Activated naive CD8-positive, alpha-beta T cell treated with anti-CD3 and anti-CD28 coated beads for 36 hours (primary cell): Measurements from ENCODE around the gene SNTG2. TPM values are rescaled to one million over a fixed set of nuclear protein-coding genes. Genes with fewer than 3 reads are reported as not detected.

Experiments
- DNase-seq: peaks from one replicate; pipeline ENCODE4 v3.0.0; 2021
- H3K27ac Mint-ChIP-seq: one replicate; pipeline ENCODE4 v1.8.0; 2022; ENCODE audit warnings: mild to moderate bottlenecking, moderate library complexity, mixed read lengths
- H3K27me3 Mint-ChIP-seq: one replicate; pipeline ENCODE4 v1.8.0; 2022; ENCODE audit warnings: mild to moderate bottlenecking, mixed read lengths
- H3K36me3 Mint-ChIP-seq: one replicate; pipeline ENCODE4 v1.8.0; 2021; ENCODE audit warnings: mild to moderate bottlenecking, mixed read lengths
- H3K4me1 Mint-ChIP-seq: one replicate; pipeline ENCODE4 v1.8.0; 2021; ENCODE audit warnings: mixed read lengths
- H3K4me3 Mint-ChIP-seq: one replicate; pipeline ENCODE4 v1.8.0; 2022; ENCODE audit warnings: mild to moderate bottlenecking, moderate library complexity, mixed read lengths
- H3K9me3 Mint-ChIP-seq: one replicate; pipeline ENCODE4 v1.8.0; 2022; ENCODE audit warnings: mixed read lengths
- total RNA-seq, 2 experiments: library from RNA; stranded (reverse); gene quantifications; one replicate each; pipeline ENCODE4 v1.2.3, GENCODE V29; 2021

Gene SNTG2
- total RNA-seq, 2 experiments from 2014 or later: 3.6 to 3.8 TPM

- no peaks in the 10 kb centered on the region for H3K36me3 Mint-ChIP-seq
- H3K27me3 Mint-ChIP-seq: no peaks in the 10 kb centered on the region
- no peak overlapping the region for H3K4me3 Mint-ChIP-seq
- H3K9me3 Mint-ChIP-seq: no peaks in the 10 kb centered on the region
- no peaks in the 10 kb centered on the region for H3K4me1 Mint-ChIP-seq
- DNase-seq: no peak
- no peak overlapping the region for H3K27ac Mint-ChIP-seq
Measured at GRCh38 chr2:920999-921398, 29.6 kb upstream of the SNTG2 start.

DNA sequence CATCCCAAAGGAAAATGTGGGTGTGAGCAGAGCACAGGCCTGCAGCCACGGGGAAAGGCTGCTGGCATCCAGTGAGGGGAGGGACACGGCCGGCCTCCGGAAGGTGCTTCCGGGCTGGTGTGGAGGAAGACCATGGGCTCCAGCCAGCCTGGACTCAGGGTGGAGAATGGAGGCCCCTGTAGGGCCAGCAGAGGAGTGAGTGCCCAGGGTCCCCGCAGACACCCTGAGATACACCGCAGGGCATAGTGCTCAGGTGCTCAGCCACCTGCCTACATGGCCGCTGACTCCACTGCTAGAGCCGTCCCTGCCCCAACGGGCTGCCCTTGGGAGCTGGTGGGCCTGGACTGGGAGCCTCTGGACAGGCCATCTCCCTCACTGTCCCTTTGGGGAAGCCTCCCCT is 28.5 kb upstream of the SNTG2 start:
- Mint-ChIP-seq H3K27ac (no peak overlapping the region), H3K4me3 (no peak overlapping the region), H3K36me3 (no peaks in the 10 kb centered on the region), H3K27me3 (no peaks in the 10 kb centered on the region), H3K4me1 (no peaks in the 10 kb centered on the region), H3K9me3 (no peaks in the 10 kb centered on the region)
- DNase-seq: no peak

DNA sequence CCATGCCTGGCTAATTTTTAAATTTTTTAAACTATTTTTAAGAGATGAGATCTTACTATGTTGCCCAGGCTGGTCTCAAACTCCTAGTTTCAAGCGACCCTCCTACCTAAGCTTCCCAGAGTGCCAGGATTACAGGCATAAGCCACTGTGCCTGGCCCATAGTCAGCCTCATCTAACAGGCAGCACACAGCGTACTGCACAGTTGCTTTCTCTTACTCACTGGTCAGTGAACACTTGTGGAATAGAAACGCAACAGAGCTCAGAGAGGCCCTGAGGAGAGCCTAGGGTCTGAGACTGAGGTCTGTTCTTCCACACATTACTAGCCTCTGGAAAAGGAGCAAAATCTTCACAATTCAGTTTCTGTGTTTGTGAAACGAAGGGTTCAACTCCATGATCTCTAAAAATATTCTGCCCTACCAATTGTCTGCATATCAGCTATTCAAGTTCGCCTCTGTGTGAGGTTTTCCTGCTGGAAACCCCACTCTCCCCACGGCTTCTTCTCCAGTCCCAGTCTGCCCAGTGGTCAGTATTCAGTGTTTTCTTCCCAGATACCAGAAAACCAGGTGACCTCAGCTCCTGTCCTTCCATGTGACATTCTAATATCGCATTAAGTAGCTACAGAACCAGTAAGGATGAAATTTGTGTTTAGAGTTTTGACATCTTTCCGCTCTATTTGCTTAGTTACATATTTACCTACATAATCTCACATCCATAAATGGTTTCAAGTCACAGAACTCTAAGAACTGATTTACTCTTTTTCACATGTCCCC is 26.6 kb upstream of the SNTG2 start:
- Mint-ChIP-seq H3K36me3 (no peaks in the 10 kb centered on the region), H3K27me3 (no peaks in the 10 kb centered on the region), H3K9me3 (no peaks in the 10 kb centered on the region), H3K4me3 (no peak overlapping the region), H3K27ac (no peak overlapping the region), H3K4me1 (no peaks in the 10 kb centered on the region)
- DNase-seq: no peak

DNA sequence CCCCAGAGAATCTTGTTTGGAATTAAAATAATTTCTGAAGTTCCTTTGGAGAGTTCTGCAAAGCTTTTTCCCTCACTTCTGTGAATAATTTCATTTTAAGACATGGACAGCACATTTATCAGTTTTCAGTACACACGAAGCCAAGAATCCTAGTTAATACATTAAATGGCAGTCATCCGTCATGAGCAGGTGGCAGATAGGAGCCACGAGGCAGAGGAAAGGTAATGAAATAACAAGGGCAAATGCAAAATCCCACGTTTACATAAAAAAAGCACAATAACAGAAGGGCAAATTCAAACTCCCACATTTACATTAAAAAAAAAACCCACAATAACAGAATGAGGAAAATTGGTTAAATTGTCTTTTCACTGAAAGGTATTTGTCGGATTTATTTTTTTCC is 25.9 kb upstream of the SNTG2 start:
- Mint-ChIP-seq H3K27me3 (no peaks in the 10 kb centered on the region), H3K36me3 (no peaks in the 10 kb centered on the region), H3K4me3 (no peak overlapping the region), H3K9me3 (no peaks in the 10 kb centered on the region), H3K27ac (no peak overlapping the region), H3K4me1 (no peaks in the 10 kb centered on the region)
- DNase-seq: no peak

- H3K4me3 Mint-ChIP-seq: no peak overlapping the region
- no peaks in the 10 kb centered on the region for H3K9me3 Mint-ChIP-seq
- H3K4me1 Mint-ChIP-seq: no peaks in the 10 kb centered on the region
- no peak overlapping the region for H3K27ac Mint-ChIP-seq
- DNase-seq: no peak
- no peaks in the 10 kb centered on the region for H3K36me3 Mint-ChIP-seq
- no peaks in the 10 kb centered on the region for H3K27me3 Mint-ChIP-seq
Measured at GRCh38 chr2:925309-925708, 25.3 kb upstream of the SNTG2 start.

DNA sequence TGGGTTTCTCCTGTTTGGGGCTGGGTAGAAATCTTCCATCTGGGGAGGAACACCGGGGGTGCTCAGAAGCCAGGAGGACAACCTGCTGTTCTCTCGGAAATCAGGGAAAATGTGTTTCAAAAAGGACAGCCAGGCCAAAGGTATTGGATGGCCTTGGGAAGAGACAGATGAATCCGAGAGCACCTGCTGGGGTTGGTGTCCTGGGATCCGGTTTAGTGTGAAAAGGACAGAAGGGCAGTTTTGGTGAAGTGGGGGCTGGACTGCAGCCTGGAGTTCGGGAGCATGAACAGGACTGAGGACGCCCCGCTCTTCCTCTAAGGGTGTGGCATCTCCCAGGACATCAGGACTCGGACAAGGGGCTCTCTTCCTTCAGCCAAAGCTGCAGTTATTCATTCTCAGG is 24.9 kb upstream of the SNTG2 start:
- H3K27me3 Mint-ChIP-seq: no peaks in the 10 kb centered on the region
- H3K4me1 Mint-ChIP-seq: no peaks in the 10 kb centered on the region
- H3K36me3 Mint-ChIP-seq: no peaks in the 10 kb centered on the region
- no peaks in the 10 kb centered on the region for H3K9me3 Mint-ChIP-seq
- DNase-seq: no peak
- no peak overlapping the region for H3K27ac Mint-ChIP-seq
- no peak overlapping the region for H3K4me3 Mint-ChIP-seq

GRCh38 chr2:926259-926793 is 24.3 kb upstream of the SNTG2 start:
- Mint-ChIP-seq H3K4me1 (no peaks in the 10 kb centered on the region), H3K27ac (no peak overlapping the region), H3K36me3 (no peaks in the 10 kb centered on the region), H3K27me3 (no peaks in the 10 kb centered on the region), H3K9me3 (no peaks in the 10 kb centered on the region), H3K4me3 (no peak overlapping the region)
- no peak for DNase-seq

- no peak for DNase-seq
- Mint-ChIP-seq H3K4me3 (no peak overlapping the region), H3K4me1 (no peaks in the 10 kb centered on the region), H3K36me3 (no peaks in the 10 kb centered on the region), H3K27me3 (no peaks in the 10 kb centered on the region), H3K9me3 (no peaks in the 10 kb centered on the region), H3K27ac (no peak overlapping the region)
Measured at GRCh38 chr2:926896-927295, 23.8 kb upstream of the SNTG2 start.

GRCh38 chr2:929011-929735 is 21.5 kb upstream of the SNTG2 start:
- H3K27me3 Mint-ChIP-seq: no peaks in the 10 kb centered on the region
- no peak overlapping the region for H3K4me3 Mint-ChIP-seq

DNA sequence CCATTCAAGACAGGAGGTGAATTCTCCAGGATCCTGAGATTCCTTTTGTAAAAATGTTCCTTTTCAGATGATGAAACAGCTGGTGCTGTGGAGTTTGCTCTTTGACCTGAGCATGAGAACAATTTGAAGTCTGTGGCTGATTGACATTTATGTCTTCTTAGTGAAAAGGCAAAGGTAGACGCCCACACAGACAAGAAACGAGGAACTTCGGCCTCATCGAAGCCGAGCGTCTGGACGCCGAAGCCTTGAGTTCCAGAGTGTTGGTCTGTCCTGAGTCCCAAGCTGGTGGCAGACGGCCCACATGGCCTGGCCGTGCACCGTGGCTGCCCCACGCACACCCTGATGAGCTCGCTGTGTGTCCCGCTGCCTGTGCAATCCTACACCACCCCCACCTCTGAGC is 20.7 kb upstream of the SNTG2 start:
- H3K27ac Mint-ChIP-seq: no peak overlapping the region
- no peaks in the 10 kb centered on the region for H3K27me3 Mint-ChIP-seq
- no peak for DNase-seq
- no peak overlapping the region for H3K4me3 Mint-ChIP-seq
- no peaks in the 10 kb centered on the region for H3K4me1 Mint-ChIP-seq
- no peaks in the 10 kb centered on the region for H3K36me3 Mint-ChIP-seq
- H3K9me3 Mint-ChIP-seq: no peaks in the 10 kb centered on the region

More at GRCh38 chr2:929011-929735, 21.5 kb upstream of the SNTG2 start:
- H3K4me1 Mint-ChIP-seq: no peaks in the 10 kb centered on the region
- H3K36me3 Mint-ChIP-seq: no peaks in the 10 kb centered on the region
- H3K9me3 Mint-ChIP-seq: no peaks in the 10 kb centered on the region
- no peak overlapping the region for H3K27ac Mint-ChIP-seq
- no peak for DNase-seq

DNA sequence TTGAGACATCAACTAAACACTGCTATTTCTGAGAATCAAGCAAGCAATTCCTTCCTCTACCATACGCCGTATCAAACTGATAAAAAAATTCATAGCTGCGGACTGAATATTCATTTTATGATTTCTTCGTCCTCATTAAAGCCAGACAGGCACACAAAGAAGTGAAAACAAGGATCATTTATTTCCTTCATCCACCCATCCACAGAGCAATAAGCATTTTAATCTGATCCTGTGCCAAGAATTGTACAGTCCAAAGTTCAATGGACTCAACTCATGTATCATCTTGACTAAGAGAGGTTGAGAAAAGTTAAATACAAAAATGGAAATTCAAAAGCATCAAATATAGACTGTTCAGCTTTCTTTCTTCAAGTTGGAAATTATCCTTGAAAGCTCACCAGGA is 19.7 kb upstream of the SNTG2 start:
- Mint-ChIP-seq H3K27ac (no peak overlapping the region), H3K9me3 (no peaks in the 10 kb centered on the region), H3K36me3 (no peaks in the 10 kb centered on the region)

GRCh38 chr2:932320-933115 is 18.1 kb upstream of the SNTG2 start:
- H3K4me3 Mint-ChIP-seq: no peak overlapping the region
- no peaks in the 10 kb centered on the region for H3K36me3 Mint-ChIP-seq
- no peak for DNase-seq
- H3K4me1 Mint-ChIP-seq: no peaks in the 10 kb centered on the region
- no peaks in the 10 kb centered on the region for H3K9me3 Mint-ChIP-seq
- no peaks in the 10 kb centered on the region for H3K27me3 Mint-ChIP-seq
- no peak overlapping the region for H3K27ac Mint-ChIP-seq

More for the DNA sequence above, 19.7 kb upstream of the SNTG2 start:
- Mint-ChIP-seq H3K27me3 (no peaks in the 10 kb centered on the region), H3K4me1 (no peaks in the 10 kb centered on the region), H3K4me3 (no peak overlapping the region)
- DNase-seq: no peak

GRCh38 chr2:933734-934295 is 16.8 kb upstream of the SNTG2 start:
- Mint-ChIP-seq H3K4me1 (no peaks in the 10 kb centered on the region), H3K36me3 (no peaks in the 10 kb centered on the region), H3K27me3 (no peaks in the 10 kb centered on the region), H3K9me3 (no peaks in the 10 kb centered on the region), H3K27ac (no peak overlapping the region), H3K4me3 (no peak overlapping the region)
- DNase-seq: no peak

- Mint-ChIP-seq H3K27me3 (no peaks in the 10 kb centered on the region), H3K4me3 (no peak overlapping the region), H3K36me3 (no peaks in the 10 kb centered on the region), H3K4me1 (peaks cover under 1% of the 10 kb centered on the region), H3K27ac (no peak overlapping the region), H3K9me3 (no peaks in the 10 kb centered on the region)
- no peak for DNase-seq
Measured at GRCh38 chr2:937530-937929, 13.1 kb upstream of the SNTG2 start.
